ENCODE results near the gene MAP3K14. TPM values are rescaled to one million over a fixed set of nuclear protein-coding genes. Genes with fewer than 3 reads are reported as not detected.

The MAP3K14 gene
- total RNA-seq, 1 donor from 2014 or later = 6.6 TPM

DNA sequence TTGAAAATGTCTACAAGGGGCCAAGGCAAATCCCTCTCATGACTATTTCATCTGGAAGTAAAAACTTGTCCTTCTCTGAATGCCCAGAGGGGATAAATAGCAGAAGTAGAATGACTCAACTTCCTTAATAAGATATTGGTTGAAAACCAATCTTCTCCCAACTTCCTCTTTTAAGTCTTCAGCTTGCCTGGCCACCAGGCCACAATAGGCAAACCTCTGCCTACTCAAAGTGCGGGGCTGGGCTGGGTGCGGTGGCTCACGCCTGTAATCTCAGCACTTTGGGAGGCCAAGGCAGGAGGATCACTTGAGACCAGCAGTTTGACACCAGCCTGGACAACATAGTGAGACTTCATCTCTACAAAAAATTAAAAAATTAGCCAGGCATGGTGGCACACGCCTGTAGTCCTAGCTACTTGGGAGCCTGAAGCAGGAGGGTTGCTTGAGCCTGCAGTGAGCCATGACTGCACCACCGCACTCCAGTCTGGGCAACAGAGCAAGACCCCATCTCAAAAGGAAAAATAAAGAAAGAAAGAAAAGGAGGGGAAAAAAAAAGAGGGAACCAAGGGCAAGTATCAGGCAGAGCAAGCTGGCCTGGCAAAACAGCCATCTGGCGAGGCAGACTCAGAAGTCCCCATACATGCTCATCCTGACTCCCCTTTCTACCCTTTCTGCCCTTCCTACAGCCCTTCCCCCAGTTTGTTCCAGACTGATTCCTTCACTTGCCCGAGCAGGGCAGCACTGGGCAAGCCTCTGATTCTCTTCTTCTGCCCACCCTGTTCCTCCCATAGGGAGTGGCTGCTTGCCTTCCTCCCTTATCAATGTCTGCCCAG, 20.6 kb downstream of the MAP3K14 start:
- TF ChIP-seq, protein P1, sequence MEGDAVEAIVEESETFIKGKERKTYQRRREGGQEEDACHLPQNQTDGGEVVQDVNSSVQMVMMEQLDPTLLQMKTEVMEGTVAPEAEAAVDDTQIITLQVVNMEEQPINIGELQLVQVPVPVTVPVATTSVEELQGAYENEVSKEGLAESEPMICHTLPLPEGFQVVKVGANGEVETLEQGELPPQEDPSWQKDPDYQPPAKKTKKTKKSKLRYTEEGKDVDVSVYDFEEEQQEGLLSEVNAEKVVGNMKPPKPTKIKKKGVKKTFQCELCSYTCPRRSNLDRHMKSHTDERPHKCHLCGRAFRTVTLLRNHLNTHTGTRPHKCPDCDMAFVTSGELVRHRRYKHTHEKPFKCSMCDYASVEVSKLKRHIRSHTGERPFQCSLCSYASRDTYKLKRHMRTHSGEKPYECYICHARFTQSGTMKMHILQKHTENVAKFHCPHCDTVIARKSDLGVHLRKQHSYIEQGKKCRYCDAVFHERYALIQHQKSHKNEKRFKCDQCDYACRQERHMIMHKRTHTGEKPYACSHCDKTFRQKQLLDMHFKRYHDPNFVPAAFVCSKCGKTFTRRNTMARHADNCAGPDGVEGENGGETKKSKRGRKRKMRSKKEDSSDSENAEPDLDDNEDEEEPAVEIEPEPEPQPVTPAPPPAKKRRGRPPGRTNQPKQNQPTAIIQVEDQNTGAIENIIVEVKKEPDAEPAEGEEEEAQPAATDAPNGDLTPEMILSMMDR (conservative IDR thresholded peaks at IDR 0.05; ENCODE audit: low read depth, low read length) = no peak
- H3K4me3 ChIP-seq (ENCODE audit: low read depth, low read length) = no peak overlapping the region
- DNase-seq (ENCODE audit: low read depth) = no peak

DNA sequence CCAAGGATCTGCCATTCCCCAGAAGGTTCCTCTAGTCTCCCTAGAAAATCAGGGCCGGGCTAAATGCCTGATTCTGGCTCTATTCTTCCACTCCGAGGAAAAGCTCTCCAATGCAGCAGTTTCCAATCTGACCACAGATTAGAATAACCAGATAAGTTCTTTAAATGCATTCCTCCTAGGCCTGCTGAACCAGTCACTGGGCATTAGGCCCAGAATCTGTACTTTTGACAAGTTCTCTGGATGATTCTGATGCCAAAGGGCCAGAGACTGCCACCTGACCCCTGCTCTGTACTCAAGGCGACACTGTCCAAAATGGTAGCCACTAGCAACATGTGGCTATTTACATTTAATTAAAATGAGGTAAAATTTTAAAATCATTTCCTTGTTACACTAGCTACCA, 22.3 kb downstream of the MAP3K14 start:
- no peak overlapping the region for H3K4me3 ChIP-seq (ENCODE audit: low read depth, low read length)
- TF ChIP-seq, protein P1 (conservative IDR thresholded peaks at IDR 0.05; ENCODE audit: low read depth, low read length) = no peak
- no peak for DNase-seq (ENCODE audit: low read depth)

DNA sequence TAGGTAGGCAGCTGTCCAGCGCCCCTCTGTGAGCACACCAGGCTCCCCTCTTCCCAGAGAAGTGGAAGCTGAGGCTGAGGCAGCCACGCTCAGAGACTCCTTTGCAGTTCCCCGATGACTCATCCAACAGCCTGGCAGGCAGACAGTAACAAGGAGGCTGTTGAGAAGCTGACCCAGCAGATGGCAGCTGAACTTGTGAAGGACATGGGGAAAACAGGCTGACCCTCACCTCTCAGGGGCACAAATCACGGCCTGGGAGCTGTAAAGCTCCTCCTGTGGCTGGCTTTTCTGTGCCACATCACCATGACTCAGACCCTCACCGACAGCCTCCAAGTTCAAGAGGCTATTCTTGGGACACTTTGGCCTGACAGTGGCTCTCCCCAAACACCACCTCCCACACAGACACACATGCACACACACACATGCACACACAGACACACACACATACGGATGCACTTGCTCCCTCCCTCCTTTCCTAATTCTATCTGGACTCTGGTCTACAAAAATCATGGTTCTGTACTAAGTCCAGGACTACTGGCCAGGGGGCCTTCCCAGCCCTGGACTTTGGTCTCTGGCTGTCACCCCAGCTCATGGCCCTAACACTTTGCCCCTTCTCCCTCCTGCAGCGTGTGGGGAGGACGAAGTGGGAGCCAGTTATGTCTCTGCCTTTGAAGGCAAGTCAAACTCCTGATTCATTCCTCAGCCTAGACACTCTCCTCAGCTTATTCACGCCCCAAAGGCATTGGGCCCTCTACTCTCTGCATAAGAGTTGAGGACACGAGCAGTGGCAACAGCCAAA, 23.2 kb downstream of the MAP3K14 start:
- peak; percentile 72 for DNase-seq (ENCODE audit: low read depth)
- no peak overlapping the region for H3K4me3 ChIP-seq (ENCODE audit: low read depth, low read length)
- TF ChIP-seq, protein P1 (conservative IDR thresholded peaks at IDR 0.05; ENCODE audit: low read depth, low read length) = peak; percentile 40

DNA sequence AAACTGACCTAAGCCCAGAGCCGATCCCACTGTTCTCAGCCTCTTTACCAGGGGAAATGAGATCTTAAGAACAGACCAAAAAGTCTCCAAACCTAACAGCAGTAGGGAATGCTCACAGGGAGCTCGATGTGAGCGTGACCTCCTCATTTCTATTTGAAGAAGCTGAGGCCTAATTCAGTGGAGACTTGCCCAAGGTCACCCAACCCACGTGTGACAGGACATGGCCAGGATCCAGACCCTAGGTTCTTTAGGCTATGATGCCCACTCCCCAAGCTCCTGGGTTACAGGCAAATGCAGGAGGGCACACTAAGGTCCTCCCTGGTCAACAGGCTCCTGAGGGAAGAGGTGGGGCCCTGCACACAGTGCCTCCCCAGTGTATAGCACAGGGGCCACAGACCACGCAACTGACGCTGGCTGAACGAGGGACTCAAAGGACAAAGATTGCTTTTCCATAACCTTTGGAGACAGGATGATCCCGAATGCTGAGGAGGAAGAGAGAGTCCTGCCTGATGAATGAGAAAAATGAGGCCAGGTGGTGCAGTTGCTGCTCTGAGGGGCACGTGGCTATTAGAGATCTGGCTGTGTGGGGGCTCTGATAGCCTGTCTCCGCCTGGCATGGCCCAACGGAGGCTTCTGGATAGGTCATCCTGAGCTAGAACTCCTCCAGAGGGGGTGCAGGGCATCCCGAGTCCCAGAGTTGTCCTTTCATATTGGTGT, 24.0 kb downstream of the MAP3K14 start:
- no peak for DNase-seq (ENCODE audit: low read depth)
- H3K4me3 ChIP-seq (ENCODE audit: low read depth, low read length) = no peak overlapping the region
- TF ChIP-seq, protein P1 (conservative IDR thresholded peaks at IDR 0.05; ENCODE audit: low read depth, low read length) = no peak

DNA sequence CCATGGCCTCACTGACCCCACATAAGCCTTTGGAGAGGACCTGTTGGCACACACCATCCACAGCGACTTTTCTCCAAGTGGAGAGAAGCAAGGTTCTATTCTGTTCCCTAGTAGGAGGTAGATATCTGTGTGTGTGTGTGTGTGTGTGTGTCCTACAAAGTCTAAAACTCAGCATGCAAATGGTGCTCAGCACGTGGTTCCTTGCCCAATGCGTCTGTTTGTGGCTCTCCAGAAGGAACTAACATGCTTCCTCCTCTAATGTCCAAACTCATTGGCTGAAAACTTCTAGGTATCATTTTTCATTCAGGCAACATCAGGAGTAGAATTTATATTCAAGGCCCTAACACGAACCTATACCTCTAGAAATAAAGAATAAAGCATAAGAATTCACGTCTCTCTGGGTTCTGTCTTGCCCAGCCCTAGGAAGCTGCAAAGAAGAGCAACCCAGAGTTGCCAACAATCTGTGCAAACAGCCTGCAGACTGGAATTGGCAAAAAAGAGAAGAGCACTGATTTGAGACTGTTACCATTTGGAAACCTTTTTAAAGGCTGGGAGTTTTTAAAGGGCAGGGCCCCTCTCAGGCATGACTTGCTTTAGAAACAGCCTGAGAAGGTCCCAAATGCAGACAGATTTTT, 25.5 kb downstream of the MAP3K14 start:
- TF ChIP-seq, protein P1 (conservative IDR thresholded peaks at IDR 0.05; ENCODE audit: low read depth, low read length) = no peak
- no peak for DNase-seq (ENCODE audit: low read depth)
- H3K4me3 ChIP-seq (ENCODE audit: low read depth, low read length) = no peak overlapping the region

DNA sequence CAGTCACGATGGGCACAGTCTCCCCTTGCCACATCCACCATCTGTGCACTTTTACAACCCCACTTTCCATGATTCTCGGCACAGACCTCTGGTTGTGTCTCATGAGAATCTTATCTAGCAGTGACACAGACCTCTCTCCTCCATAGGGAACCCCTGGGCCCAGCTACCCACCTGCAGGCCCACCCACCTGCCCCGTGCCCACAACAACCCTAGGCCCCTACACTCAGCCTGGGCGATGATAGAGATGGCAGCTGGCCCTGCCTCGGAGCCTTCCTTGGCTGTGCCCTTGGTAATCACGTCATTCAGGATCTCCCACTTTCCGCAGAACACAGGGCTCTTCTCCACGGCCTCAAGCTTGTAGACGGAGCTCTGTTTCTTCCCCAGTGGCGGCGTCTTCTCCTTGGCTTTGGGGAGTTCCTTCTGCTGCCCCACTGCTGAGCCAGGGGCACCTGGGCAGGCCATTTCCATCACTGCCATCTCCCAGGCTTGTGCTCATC, 26.5 kb downstream of the MAP3K14 start:
- DNase-seq (ENCODE audit: low read depth) = no peak
- TF ChIP-seq, protein P1 (conservative IDR thresholded peaks at IDR 0.05; ENCODE audit: low read depth, low read length) = no peak
- H3K4me3 ChIP-seq (ENCODE audit: low read depth, low read length) = no peak overlapping the region

Measured in epithelial cell of proximal tubule (primary cell).